Stimulated activated CD8-positive, alpha-beta memory T cell treated with anti-CD3 and anti-CD28 coated beads, Interleukin-12 subunit alpha, Interleukin-12 subunit beta, amount 100 ng/mL, for 4 hours (primary cell): ENCODE measurements around the gene ZC4H2.
"Not testable (repeated sequence)": the region's sequence is repeated elsewhere in the genome, so short reads cannot be mapped to it uniquely, and the experiment has no call there.

Source experiments
- DNase-seq: peaks from one replicate; pipeline ENCODE4 v3.0.0-alpha.2; 2020; ENCODE audit warnings: low read depth

ZC4H2 gene

GRCh38 chrX:64975989-64976672 lies at the start of gene ZC4H2:
ZC4H2 (minus strand) TSS chrX:64976450; CDS start chrX:64976377, 73 bp downstream.
- DNase-seq = peak; percentile 33

- no peak for DNase-seq
Measured at GRCh38 chrX:65017451-65017850, 41.2 kb upstream of the ZC4H2 start.

- DNase-seq = no peak
Measured at GRCh38 chrX:65014230-65014629, 38.0 kb upstream of the ZC4H2 start.

GRCh38 chrX:65009459-65009858 lies 33.2 kb upstream of the ZC4H2 start:
- no peak for DNase-seq

- not testable (repeated sequence) for DNase-seq
Measured at GRCh38 chrX:65002208-65002607, 26.0 kb upstream of the ZC4H2 start.

GRCh38 chrX:64996805-64997204 lies 20.6 kb upstream of the ZC4H2 start:
- DNase-seq = no peak

- DNase-seq = no peak
Measured at GRCh38 chrX:64994131-64994798, 18.0 kb upstream of the ZC4H2 start.

- no peak for DNase-seq
Measured at GRCh38 chrX:64977830-64978229, 1.6 kb upstream of the ZC4H2 start.

GRCh38 chrX:64977051-64977450 lies 801 bp upstream of the ZC4H2 start:
- no peak for DNase-seq

GRCh38 chrX:64976673-64977040 lies 407 bp upstream of the ZC4H2 start:
- no peak for DNase-seq

- DNase-seq = no peak
Measured at GRCh38 chrX:64975491-64975890, 759 bp downstream of the ZC4H2 start.

GRCh38 chrX:64925480-64925879 lies 50.8 kb downstream of the ZC4H2 start:
- DNase-seq = no peak

- no peak for DNase-seq
Measured at GRCh38 chrX:64908121-64908520, 68.1 kb downstream of the ZC4H2 start.

GRCh38 chrX:64894454-64895038 lies 81.7 kb downstream of the ZC4H2 start:
- no peak for DNase-seq

- no peak for DNase-seq
Measured at GRCh38 chrX:64885850-64886249, 90.4 kb downstream of the ZC4H2 start.

GRCh38 chrX:64878709-64879108 lies 97.5 kb downstream of the ZC4H2 start:
- not testable (repeated sequence) for DNase-seq

- DNase-seq = no peak
Measured at GRCh38 chrX:64867217-64867616, 109.0 kb downstream of the ZC4H2 start.
